IMR-90 (cell line): Measurements from ENCODE around the gene ZNF451. TPM values are rescaled to one million over a fixed set of nuclear protein-coding genes. Genes with fewer than 3 reads are reported as not detected.

Source experiments
- ATAC-seq: fragments of 200-7000 bp; cut with Tn5 transposase; 2 replicates; pipeline ENCODE4 v1.9.1; 2020; ENCODE audit warnings: low read depth, mild to moderate bottlenecking, moderate library complexity
- BruUV-seq: library from RNA; stranded (reverse); fragments of 400-500 nt; replicated peaks from 2 replicates; lab custom pipeline; 2021; lab: Mats Ljungman, UMichigan
- CTCF ChIA-PET: fragments of 300-600 bp; formaldehyde crosslinking; extraction: SDS; loops from one replicate; lab custom pipeline; 2021; ENCODE audit warnings: antibody characterized with exemption; lab: Yijun Ruan, JAX
- POLR2A ChIA-PET: fragments of 300-600 bp; sonication (Branson Sonifier 250); formaldehyde crosslinking; loops from one replicate; lab custom pipeline; 2022; ENCODE audit warnings: antibody characterized with exemption; ENCODE audit not compliant: unreplicated experiment; lab: Charles Lee
- DNase-seq: peaks from one replicate; pipeline ENCODE4 v3.0.0; 2013
- H2AFZ ChIP-seq: replicated peaks from 2 replicates; pipeline ENCODE3; 2013; ENCODE audit warnings: low read length, mild to moderate bottlenecking; ENCODE audit not compliant: poor library complexity
- H2AK5ac ChIP-seq: 2 replicates; pipeline ENCODE4 v1.6.1; 2013; ENCODE audit warnings: low read depth, low read length, inconsistent platforms
- H2AK9ac ChIP-seq: replicated peaks from 2 replicates; pipeline ENCODE3; 2013; ENCODE audit warnings: mild to moderate bottlenecking, low read depth, low read length, moderate library complexity; ENCODE audit not compliant: poor library complexity
- H2BK120ac ChIP-seq: 2 replicates; pipeline ENCODE4 v1.6.1; 2013; ENCODE audit warnings: low read depth, low read length, inconsistent platforms
- H2BK15ac ChIP-seq: 3 replicates; pipeline ENCODE4 v1.6.1; 2013; ENCODE audit warnings: low read depth, low read length, inconsistent platforms
- H2BK20ac ChIP-seq: 2 replicates; pipeline ENCODE4 v1.6.1; 2013; ENCODE audit warnings: low read depth, mild to moderate bottlenecking, inconsistent platforms, low read length, moderate library complexity
- H2BK5ac ChIP-seq: 2 replicates; pipeline ENCODE4 v1.6.1; 2013; ENCODE audit warnings: mild to moderate bottlenecking, low read depth, low read length, inconsistent platforms; ENCODE audit not compliant: poor library complexity, severe bottlenecking
- H3K14ac ChIP-seq: replicated peaks from 2 replicates; pipeline ENCODE4 v1.6.1; 2013; ENCODE audit warnings: low read depth, low read length, inconsistent platforms
- H3K18ac ChIP-seq: 2 replicates; pipeline ENCODE4 v1.6.1; 2013; ENCODE audit warnings: low read depth, low read length, control low read depth
- H3K23ac ChIP-seq: 2 replicates; pipeline ENCODE4 v1.6.1; 2013; ENCODE audit warnings: low read depth, low read length, inconsistent platforms
- H3K27ac ChIP-seq: 2 replicates; pipeline ENCODE4 v1.5.1; 2013; ENCODE audit warnings: mild to moderate bottlenecking, control low read depth, low read length; ENCODE audit not compliant: insufficient read depth
- H3K27me3 ChIP-seq: 2 replicates; pipeline ENCODE4 v1.6.1; 2013; ENCODE audit warnings: low read length; ENCODE audit not compliant: control insufficient read depth, insufficient read depth
- H3K36me3 ChIP-seq: 2 replicates; pipeline ENCODE4 v1.6.1; 2013; ENCODE audit warnings: low read length, mixed read lengths; ENCODE audit not compliant: control insufficient read depth, insufficient read depth
- H3K4ac ChIP-seq: 2 replicates; pipeline ENCODE4 v1.6.1; 2013; ENCODE audit warnings: low read depth, low read length, inconsistent platforms
- H3K4me1 ChIP-seq: 2 replicates; pipeline ENCODE4 v1.6.1; 2013; ENCODE audit warnings: low read length, mixed read lengths; ENCODE audit not compliant: control insufficient read depth, insufficient read depth
- H3K4me2 ChIP-seq: 2 replicates; pipeline ENCODE4 v1.6.1; 2013; ENCODE audit warnings: low read depth, mild to moderate bottlenecking, control low read depth, low read length, moderate library complexity
- H3K4me3 ChIP-seq: 2 replicates; pipeline ENCODE4 v1.5.1; 2013; ENCODE audit warnings: low read depth, mild to moderate bottlenecking, control low read depth, low read length, moderate library complexity; ENCODE audit not compliant: insufficient read depth
- H3K56ac ChIP-seq: 2 replicates; pipeline ENCODE4 v1.6.1; 2013; ENCODE audit warnings: low read length, inconsistent platforms; ENCODE audit not compliant: insufficient read depth; ENCODE audit errors: extremely low read depth
- H3K79me1 ChIP-seq, 2 experiments: 2 replicates each; pipeline ENCODE4 v1.6.1; 2013; ENCODE audit warnings: low read length in 2 of 2, inconsistent platforms in 1 of 2, low read depth in 1 of 2
- H3K9ac ChIP-seq: 2 replicates; pipeline ENCODE4 v1.6.1; 2013; ENCODE audit warnings: low read depth, low read length, control low read depth
- H3K9me1 ChIP-seq: 2 replicates; pipeline ENCODE4 v1.6.1; 2013; ENCODE audit warnings: low read length, inconsistent platforms; ENCODE audit not compliant: insufficient read depth
- H3K9me3 ChIP-seq: 2 replicates; pipeline ENCODE4 v1.6.1; 2013; ENCODE audit warnings: low read length; ENCODE audit not compliant: control insufficient read depth, insufficient read depth
- H4K20me1 ChIP-seq: 2 replicates; pipeline ENCODE4 v1.6.1; 2013; ENCODE audit warnings: low read length, inconsistent platforms; ENCODE audit not compliant: insufficient read depth
- H4K5ac ChIP-seq: 2 replicates; pipeline ENCODE4 v1.6.1; 2013; ENCODE audit warnings: mild to moderate bottlenecking, low read depth, low read length, control low read depth
- H4K8ac ChIP-seq, 2 experiments: 2 replicates each; pipeline ENCODE4 v1.6.1; 2013; ENCODE audit warnings: low read depth in 2 of 2, low read length in 2 of 2, control low read depth in 1 of 2, inconsistent platforms in 1 of 2
- H4K91ac ChIP-seq: 2 replicates; pipeline ENCODE4 v1.6.1; 2013; ENCODE audit warnings: low read depth, low read length, inconsistent platforms; ENCODE audit not compliant: insufficient read depth
- CEBPB ChIP-seq: IDR thresholded peaks from 2 replicates; pipeline ENCODE4 v1.6.1; 2012; ENCODE audit warnings: low read depth, low read length, improper control_type of control experiment
- MXI1 ChIP-seq: IDR thresholded peaks from 2 replicates; pipeline ENCODE4 v1.6.1; 2012; ENCODE audit warnings: low read depth, mild to moderate bottlenecking, low read length, moderate library complexity, borderline replicate concordance
- WGBS, 2 experiments: methylation state at CpG; one replicate each; pipeline versions ENCODE4 v1.1.5 to v1.1.7; 2013; ENCODE audit warnings: missing lambda C conversion rate in 2 of 2; ENCODE audit not compliant: insufficient read length in 1 of 2; ENCODE audit errors: extremely low coverage in 2 of 2; 5-methylcytosine and 5-hydroxymethylcytosine counted together
- dilution Hi-C: fragments of 300-500 bp; cut with HindIII; formaldehyde crosslinking; loops from one replicate; pipeline ENCODE4 v1.14.3; 2018; ENCODE audit warnings: low sequenced_read_pairs; ENCODE audit not compliant: unreplicated experiment
- in situ Hi-C: fragments of 300-500 bp; cut with MboI; formaldehyde crosslinking; loops from 3 replicates; pipeline ENCODE4 v1.14.3; 2019; ENCODE audit warnings: low sequenced_read_pairs, inconsistent platforms, mixed read lengths
- intact Hi-C: fragments of 100-400 bp; cut with micrococcal nuclease; formaldehyde crosslinking; loops from 2 replicates; pipeline ENCODE4 v1.10.0; 2022
- polyA plus RNA-seq, 3 experiments: library from polyadenylated mRNA; depleted of rRNA; stranded (reverse); fragments of >200 nt; gene quantifications; 2 replicates each; pipeline ENCODE4 v1.2.3, GENCODE V29; 2012; ENCODE audit warnings: low replicate concordance in 1 of 3
- total RNA-seq: library from RNA; depleted of rRNA; stranded (reverse); fragments of >200 nt; gene quantifications from 2 replicates; pipeline ENCODE4 v1.2.3, GENCODE V29; 2012

The ZNF451 gene
- total and polyA plus RNA-seq, 2 of the 4 experiments (the other 2 are of a cell fraction) = 10.0 to 48.6 TPM

- H3K18ac ChIP-seq = no peak overlapping the region
- no peak overlapping the region for H2BK20ac ChIP-seq
- H3K9ac ChIP-seq = no peak overlapping the region
- no peak overlapping the region for H4K91ac ChIP-seq
- peaks cover 9% of the 10 kb centered on the region for H3K4me1 ChIP-seq
- H2AK9ac ChIP-seq = no peak overlapping the region
- ATAC-seq = no peak
- peaks cover 44% of the 10 kb centered on the region for H4K20me1 ChIP-seq
- H3K4me3 ChIP-seq = no peak overlapping the region
- H3K27me3 ChIP-seq = no peaks in the 10 kb centered on the region
- H3K36me3 ChIP-seq = peaks cover 3% of the 10 kb centered on the region
- no peak overlapping the region for H3K27ac ChIP-seq
- H3K56ac ChIP-seq = no peak overlapping the region
- H3K23ac ChIP-seq = no peak overlapping the region
- ChIA-PET POLR2A (no interaction called here), CTCF (no interaction called here)
- H3K79me1 ChIP-seq = peaks cover 5 to 63% of the 10 kb centered on the region in 2 experiments; a peak in 2 of 4 replicates
- TF ChIP-seq CEBPB (peak; percentile 48; the same call in 1 of the 2 replicates), MXI1 (no peak)
- no peak overlapping the region for H2BK15ac ChIP-seq
- H2BK5ac ChIP-seq = no peak overlapping the region
- H3K9me3 ChIP-seq = 0 out of 2 replicates have a peak, but pooled peaks cover 1% of the 10 kb centered on the region
- H4K5ac ChIP-seq = no peak overlapping the region
- in situ Hi-C loops (no loop called here), intact Hi-C loops (no loop called here), dilution Hi-C loops (no loop called here)
- no peak overlapping the region for H4K8ac ChIP-seq
- H2BK120ac ChIP-seq = no peak overlapping the region
- H3K4me2 ChIP-seq = peak overlapping the region; percentile 48; the same call in 1 of the 2 replicates
- BruUV-seq = no TSS peak
- WGBS, 2 experiments = 93% methylated on average over 3 of the region's 7 CpGs; no CpG with 5 or more reads in 1 of the 2 experiments
- no peak overlapping the region for H2AK5ac ChIP-seq
- no peak overlapping the region for H2AFZ ChIP-seq
- H3K4ac ChIP-seq = no peak overlapping the region
- H3K14ac ChIP-seq = no peak overlapping the region
- peak; percentile 28 for DNase-seq
- peaks cover 9% of the 10 kb centered on the region for H3K9me1 ChIP-seq
Observed at GRCh38 chr6:57216235-57217101, 126.5 kb downstream of the ZNF451 start.
